K562 (cell line): ENCODE data around the gene SPRY4. TPM values are rescaled to one million over a fixed set of nuclear protein-coding genes. Genes with fewer than 3 reads are reported as not detected.
A peak's percentile ranks its signal among the peaks of the same experiment; 100 is the strongest.

Experiments
- ARHGAP35 ChIP-seq: fragments of 450-650 bp; IDR thresholded peaks from 2 replicates; pipeline ENCODE4 v1.6.1; 2018; ENCODE audit not compliant: partially characterized antibody
- ATF4 ChIP-seq: fragments of 450-650 bp; formaldehyde crosslinking; IDR thresholded peaks from 2 replicates; pipeline ENCODE4 v1.4.0; 2022; ENCODE audit warnings: mild to moderate bottlenecking, moderate library complexity
- C11orf30 ChIP-seq: fragments of 450-650 bp; IDR thresholded peaks from 2 replicates; pipeline ENCODE4 v1.6.1; 2016; ENCODE audit warnings: low read depth, mild to moderate bottlenecking
- CBX8 ChIP-seq: fragments of 200-600 bp; sonication (generic); IDR thresholded peaks from 2 replicates; pipeline ENCODE4 v1.6.1; 2012; ENCODE audit warnings: borderline replicate concordance, mixed run types, low read depth, mild to moderate bottlenecking, moderate library complexity, mixed read lengths, low read length, control low read depth, inconsistent platforms; ENCODE audit not compliant: poor library complexity, severe bottlenecking; ENCODE audit errors: extremely low read depth
- CGGBP1 ChIP-seq: fragments of 250-450 bp; sonication (Bioruptor Pico); IDR thresholded peaks from 2 replicates; pipeline ENCODE4 v1.9.0; 2021; ENCODE audit warnings: mild to moderate bottlenecking
- E2F1 ChIP-seq: sonication (generic); formaldehyde crosslinking; IDR thresholded peaks from 2 replicates; pipeline ENCODE4 v1.8.1; 2023; ENCODE audit warnings: mild to moderate bottlenecking, missing genetic modification reagents, moderate library complexity
- FOXK2 ChIP-seq, 2 experiments: fragments of 450-650 bp; IDR thresholded peaks in 1 of 2; conservative IDR thresholded peaks in 1 of 2; 2 replicates each; pipeline ENCODE4 v1.6.1; 2016; ENCODE audit warnings: low read depth in 2 of 2, mild to moderate bottlenecking in 1 of 2
- JUNB ChIP-seq: fragments of 450-650 bp; formaldehyde crosslinking; conservative IDR thresholded peaks from 2 replicates; pipeline ENCODE4 v1.4.0; 2020; ENCODE audit warnings: mild to moderate bottlenecking
- LARP7 ChIP-seq: fragments of 450-650 bp; IDR thresholded peaks from 2 replicates; pipeline ENCODE4 v1.6.1; 2016
- MED1 ChIP-seq: sonication (generic); formaldehyde crosslinking; IDR thresholded peaks from 2 replicates; pipeline ENCODE4 v1.8.1; 2023; ENCODE audit warnings: missing genetic modification reagents, borderline replicate concordance
- MLX ChIP-seq, 2 experiments: fragments of 450-650 bp in 1 of 2; sonication (generic) in 1 of 2; formaldehyde crosslinking; conservative IDR thresholded peaks; 2 replicates each; pipeline versions ENCODE4 v1.4.0 to v1.8.1; 2020 to 2022; ENCODE audit warnings: mild to moderate bottlenecking in 1 of 2, missing genetic modification reagents in 1 of 2
- MXI1 ChIP-seq: IDR thresholded peaks from 2 replicates; pipeline ENCODE4 v1.6.1; 2011; ENCODE audit warnings: low read depth, mild to moderate bottlenecking, improper control_type of control experiment, low read length
- MYBL2 ChIP-seq, 2 experiments: fragments of 450-650 bp in 1 of 2; sonication (generic) in 1 of 2; formaldehyde crosslinking in 1 of 2; IDR thresholded peaks; 2 replicates each; pipeline versions ENCODE4 v1.6.1 to v1.8.1; 2017 to 2022; ENCODE audit warnings: borderline replicate concordance in 1 of 2, inconsistent platforms in 1 of 2, low read depth in 1 of 2, mild to moderate bottlenecking in 1 of 2, missing genetic modification reagents in 1 of 2, moderate library complexity in 1 of 2
- SOX6 ChIP-seq: fragments of 450-650 bp; IDR thresholded peaks from 2 replicates; pipeline ENCODE4 v1.6.1; 2014; ENCODE audit warnings: mild to moderate bottlenecking
- ZBTB49 ChIP-seq: sonication (generic); formaldehyde crosslinking; IDR thresholded peaks from 2 replicates; pipeline ENCODE4 v1.8.0; 2022; ENCODE audit warnings: missing genetic modification reagents, mild to moderate bottlenecking, borderline replicate concordance
- ZNF121 ChIP-seq: sonication (generic); formaldehyde crosslinking; conservative IDR thresholded peaks from 2 replicates; pipeline ENCODE4 v1.8.0; 2022; ENCODE audit warnings: missing genetic modification reagents
- ZNF561 ChIP-seq: fragments of 450-650 bp; formaldehyde crosslinking; conservative IDR thresholded peaks from 2 replicates; pipeline ENCODE4 v1.4.0; 2020; ENCODE audit warnings: mild to moderate bottlenecking, moderate library complexity
- ZNF740 ChIP-seq, 3 experiments: fragments of 200-800 bp in 1 of 3; sonication (Bioruptor generic) in 1 of 3; sonication (generic) in 1 of 3; formaldehyde crosslinking in 1 of 3; IDR thresholded peaks; 2 replicates each; pipeline versions ENCODE4 v1.6.1 to v1.8.0; 2016 to 2022; ENCODE audit warnings: mild to moderate bottlenecking in 2 of 3, missing compliant biosample characterization in 2 of 3, missing genetic modification characterization in 2 of 3, missing genetic modification reagents in 1 of 3
- polyA plus RNA-seq, 8 experiments: library from polyadenylated mRNA; depleted of rRNA in 4 of 8; stranded (reverse) in 5 of 8; unstranded in 3 of 8; fragments of >200 nt; fragmentation: Nextera tagmentation in 2 of 8; fragmentation: Illumina TruSeq in 1 of 8; extraction: Ambion mirVana in 2 of 8; extraction: Trizol in 1 of 8; gene quantifications; 2 replicates each; pipeline versions ENCODE4 v1.2.1 to v1.2.3, GENCODE V29; 2011 to 2014; ENCODE audit warnings: inconsistent platforms in 1 of 8, missing spikeins in 1 of 8
- total RNA-seq, 7 experiments: library from RNA; depleted of rRNA in 6 of 7; stranded (reverse); fragments of >200 nt in 6 of 7; fragmentation: Illumina TruSeq in 2 of 7; extraction: Trizol in 2 of 7; gene quantifications; 2 replicates each; pipeline versions ENCODE4 v1.2.1 to v1.2.3, GENCODE V29; 2011 to 2021; ENCODE audit warnings: low replicate concordance in 1 of 7

Gene SPRY4
- total and polyA plus RNA-seq, 9 of the 15 experiments (the other 6 are each of a cell fraction or from before 2014, with no cell fraction given): 2.6 to 24.2 (median 9.5) TPM

GRCh38 chr5:142290577-142291299 is 34.1 kb downstream of the SPRY4 start (continued):
- TF ChIP-seq ZNF740 (CRISPR knock-in tag; IDR thresholded peaks at IDR 0.05) (no peak), ZNF740 (tag; IDR thresholded peaks at IDR 0.05) (peak in 1 of 2 experiments; percentile 70; a peak in 2 of 4 replicates), FOXK2 (conservative IDR thresholded peaks at IDR 0.05 in 1 of 2, IDR thresholded peaks at IDR 0.05 in 1 of 2; ENCODE audit: low read depth in 2 of 2) (no peak), MED1 (CRISPR knock-in tag) (no peak), ATF4 (CRISPR knock-in tag) (no peak), MYBL2 (IDR thresholded peaks at IDR 0.05; ENCODE audit: low read depth) (no peak), MYBL2 (CRISPR knock-in tag; IDR thresholded peaks at IDR 0.05; ENCODE audit: borderline replicate concordance) (no peak), E2F1 (CRISPR knock-in tag) (no peak), MXI1 (no peak), MLX (CRISPR knock-in tag; conservative IDR thresholded peaks at IDR 0.05) (no peak), SOX6 (peak; percentile 61; the same call in 1 of the 2 replicates), C11orf30 (no peak), CGGBP1 (CRISPR knock-in tag) (no peak), JUNB (CRISPR knock-in tag) (no peak), ARHGAP35 (no peak), ZNF561 (CRISPR knock-in tag) (no peak), ZBTB49 (CRISPR knock-in tag) (no peak), LARP7 (no peak), CBX8 (no peak), ZNF121 (CRISPR knock-in tag) (no peak)
